CD4-positive, alpha-beta T cell treated with Interleukin-10 for 1 hour (primary cell): ENCODE measurements around the gene SULT1C2.
"Not testable (repeated sequence)": the region's sequence is repeated elsewhere in the genome, so short reads cannot be mapped to it uniquely, and the experiment has no call there.

Experiments used
- DNase-seq: peaks from one replicate; pipeline ENCODE4 v3.0.0-alpha.2; 2020

Gene SULT1C2

DNA sequence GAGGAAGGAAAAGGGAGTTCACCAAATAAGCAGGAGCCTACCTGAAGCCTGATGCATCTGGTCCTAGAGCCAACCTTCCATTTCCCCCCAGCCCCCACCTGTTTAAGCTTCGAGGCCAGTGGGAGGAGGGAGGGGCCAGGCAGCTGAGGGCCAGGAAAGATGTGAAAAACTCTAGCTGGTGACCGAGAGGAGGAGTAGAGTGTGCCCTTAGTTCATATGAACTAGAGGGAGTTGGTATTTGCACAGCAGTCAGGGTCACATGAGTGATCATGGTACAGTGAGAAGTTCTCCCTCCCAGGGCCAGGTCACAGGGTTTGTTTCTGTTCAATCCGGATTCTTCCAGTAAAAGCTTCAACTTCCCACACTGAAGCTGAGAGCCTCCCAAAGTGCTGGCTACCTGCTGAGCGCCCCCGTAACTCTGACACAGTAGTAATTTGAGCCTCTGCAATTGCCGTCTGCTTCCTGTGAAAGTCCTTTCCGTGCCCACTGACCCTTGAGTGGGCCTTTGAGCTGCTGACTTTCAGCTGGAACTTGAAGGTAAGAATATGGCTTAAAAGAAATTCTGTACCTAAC is at the start of gene SULT1C2:
SULT1C2 (plus strand) TSS at position 362 of the 573 bp plus-strand sequence. CDS start 4,773 bp downstream, outside the sequence.
- DNase-seq = no peak

DNA sequence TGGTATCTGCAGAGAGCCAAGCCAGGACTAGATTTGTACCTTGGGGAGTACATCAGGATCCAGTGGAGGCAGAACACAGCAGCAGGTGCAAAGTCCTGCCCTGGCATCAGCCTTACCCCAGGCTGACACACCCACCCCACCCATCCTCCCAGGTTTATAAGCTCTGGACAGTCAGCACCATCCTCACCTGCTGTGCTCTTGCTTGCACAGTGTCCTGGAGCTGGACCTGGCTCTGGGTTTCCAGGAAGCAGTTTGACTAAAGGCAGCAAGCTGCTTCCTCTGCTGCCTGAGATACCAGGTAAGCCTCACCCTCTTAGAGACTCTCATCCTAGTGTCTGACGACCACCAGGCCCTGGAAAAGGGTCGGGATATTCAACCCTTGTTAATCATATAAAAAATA is 48.9 kb upstream of the SULT1C2 start, which contains the start of gene SULT1C3:
SULT1C3 (plus strand) TSS at position 183 of the 400 bp plus-strand sequence. CDS start 7,227 bp downstream, outside the sequence.
- no peak for DNase-seq

DNA sequence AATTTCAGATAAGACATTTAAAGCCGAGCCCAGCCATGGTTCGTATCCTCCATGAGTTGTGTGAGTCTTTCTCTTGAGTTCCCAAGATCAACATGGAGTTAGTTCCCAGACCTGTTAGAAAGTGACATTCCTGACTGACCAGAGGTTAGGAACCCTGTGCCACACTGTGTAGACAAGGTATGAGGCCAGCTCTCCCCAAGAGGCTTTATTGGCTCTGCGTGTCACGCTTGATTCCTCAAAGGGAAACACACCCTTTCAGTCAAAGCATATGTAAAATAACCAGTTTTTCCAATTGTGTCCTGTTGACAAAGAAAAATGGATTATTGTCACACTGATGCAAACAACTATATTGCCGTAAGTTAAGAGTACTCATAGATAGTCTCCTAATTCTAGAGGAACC is 47.7 kb upstream of the SULT1C2 start:
- DNase-seq = no peak

- no peak for DNase-seq
Measured at GRCh38 chr2:108243566-108243965, 45.1 kb upstream of the SULT1C2 start.

GRCh38 chr2:108244667-108245414 is 43.9 kb upstream of the SULT1C2 start:
- DNase-seq = no peak

GRCh38 chr2:108253106-108253505 is 35.6 kb upstream of the SULT1C2 start:
- no peak for DNase-seq

DNA sequence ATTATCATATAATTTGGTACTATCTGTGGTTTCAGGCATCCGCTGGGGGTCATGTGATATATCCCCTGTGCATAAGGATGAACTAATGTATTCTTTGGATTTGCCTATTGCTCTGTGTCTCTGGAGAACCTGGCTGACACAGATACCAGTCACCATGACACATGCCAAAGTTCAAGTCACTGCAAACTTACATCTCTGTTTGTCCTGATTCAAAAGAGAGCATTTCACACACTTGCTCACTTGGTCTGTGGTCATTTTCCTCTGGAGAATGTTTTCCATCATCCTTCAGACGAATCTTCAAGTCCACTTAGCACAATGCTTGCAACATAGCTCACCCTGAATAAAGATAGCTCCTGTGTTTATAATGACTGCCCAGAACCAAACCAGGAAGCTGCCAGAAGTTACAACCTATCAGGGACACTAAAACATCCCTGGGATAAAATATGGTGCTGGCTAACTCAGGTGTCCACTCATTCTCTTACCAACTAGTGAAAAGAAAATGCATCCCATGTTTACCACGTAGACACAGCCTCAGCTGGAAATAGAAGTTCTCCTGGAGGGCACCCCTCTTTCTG is 30.9 kb upstream of the SULT1C2 start:
- no peak for DNase-seq

DNA sequence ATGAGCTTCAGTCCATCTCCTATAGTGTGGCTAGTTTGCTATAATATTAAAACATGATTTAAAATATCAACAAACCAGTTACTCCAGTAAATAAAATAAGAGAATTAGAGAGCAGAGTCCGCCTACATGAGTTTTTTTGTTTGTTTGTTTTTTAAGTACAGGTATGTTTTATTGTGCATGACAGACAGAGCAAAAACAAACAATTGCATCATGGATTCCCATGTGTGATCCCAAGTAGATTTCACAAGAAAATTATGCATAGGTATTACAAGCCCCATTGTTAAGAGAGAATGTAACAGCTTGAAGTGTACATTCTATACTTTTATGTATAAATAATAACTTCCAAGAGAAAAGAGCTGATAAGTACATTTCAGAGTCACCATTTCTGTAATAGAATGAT is 27.9 kb upstream of the SULT1C2 start:
- no peak for DNase-seq

GRCh38 chr2:108262036-108262435 is 26.7 kb upstream of the SULT1C2 start:
- no peak for DNase-seq

- no peak for DNase-seq
Measured at GRCh38 chr2:108263401-108263800, 25.3 kb upstream of the SULT1C2 start.

DNA sequence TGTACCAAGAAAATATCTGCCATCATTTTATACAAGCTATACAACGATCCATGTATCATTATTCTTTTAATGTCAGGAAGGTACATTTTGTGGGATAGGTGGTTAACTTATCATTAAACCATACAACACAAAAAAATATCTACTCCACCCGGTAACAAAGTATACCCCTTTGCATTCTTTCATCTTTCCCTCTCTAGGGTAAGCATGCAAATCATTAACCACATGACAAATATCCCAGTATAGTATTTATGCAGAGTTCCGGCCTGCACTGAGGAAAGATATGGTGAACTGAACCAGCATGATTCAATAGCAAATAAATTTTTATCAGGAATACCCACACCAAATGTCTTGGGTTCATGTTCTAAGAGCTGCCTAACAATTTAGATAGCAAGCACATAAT is 22.5 kb upstream of the SULT1C2 start:
- no peak for DNase-seq

DNA sequence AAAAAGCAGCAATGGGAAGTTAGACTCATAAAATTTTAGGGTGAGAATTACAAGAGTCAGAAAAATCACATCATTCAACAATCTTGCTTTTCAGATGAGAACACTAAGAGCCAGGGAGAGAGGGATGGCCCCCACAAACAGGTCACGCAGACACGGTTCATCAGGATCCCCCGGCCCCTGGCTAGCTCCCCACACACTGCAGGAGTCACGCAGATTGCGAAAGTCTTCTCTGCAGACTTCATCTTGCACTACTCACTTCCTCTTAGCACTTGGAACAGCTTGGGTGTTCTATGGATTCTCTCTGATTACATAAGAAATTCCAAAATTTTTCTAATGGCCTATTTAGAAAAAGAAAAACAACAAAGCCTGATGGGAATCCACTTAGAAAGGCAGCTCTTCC is 21.6 kb upstream of the SULT1C2 start:
- no peak for DNase-seq

GRCh38 chr2:108268001-108268400 is 20.7 kb upstream of the SULT1C2 start:
- DNase-seq = no peak

GRCh38 chr2:108270346-108270745 is 18.3 kb upstream of the SULT1C2 start:
- DNase-seq = no peak

DNA sequence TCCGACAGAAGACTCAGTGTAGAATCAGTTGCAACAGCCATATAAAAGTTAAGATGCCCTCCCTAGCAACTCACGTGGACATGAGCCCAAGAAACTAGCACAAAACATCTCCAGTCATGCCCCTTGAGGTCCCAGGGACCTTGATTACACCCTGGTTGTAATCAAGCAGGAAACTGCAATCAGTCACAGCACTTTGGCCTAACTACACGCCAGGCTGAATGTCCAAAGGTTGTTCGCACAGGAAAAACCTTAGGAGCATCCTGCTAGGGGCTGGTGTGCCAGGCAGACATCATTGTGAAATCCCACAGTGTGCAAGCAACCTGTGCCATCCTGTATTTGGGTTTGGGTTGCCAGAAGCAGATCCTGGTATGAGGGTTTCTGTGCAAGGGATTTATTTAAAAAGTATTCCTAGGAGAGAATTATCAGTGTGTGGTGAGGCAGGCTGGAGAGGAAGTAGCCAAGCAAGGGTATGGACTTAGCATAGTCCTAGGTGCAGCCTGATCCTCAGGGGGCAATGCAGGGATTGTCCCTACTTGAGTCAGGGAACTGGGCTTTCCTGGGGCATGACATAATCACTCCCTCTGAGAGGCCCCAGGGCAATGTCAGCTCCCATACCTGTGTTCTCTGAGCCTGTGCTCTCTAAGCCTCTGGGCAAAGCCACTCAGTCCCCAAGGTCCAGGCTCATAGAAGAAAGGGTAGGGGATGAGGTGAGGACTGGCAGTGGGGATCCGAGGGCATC is 17.8 kb upstream of the SULT1C2 start:
- DNase-seq = no peak

DNA sequence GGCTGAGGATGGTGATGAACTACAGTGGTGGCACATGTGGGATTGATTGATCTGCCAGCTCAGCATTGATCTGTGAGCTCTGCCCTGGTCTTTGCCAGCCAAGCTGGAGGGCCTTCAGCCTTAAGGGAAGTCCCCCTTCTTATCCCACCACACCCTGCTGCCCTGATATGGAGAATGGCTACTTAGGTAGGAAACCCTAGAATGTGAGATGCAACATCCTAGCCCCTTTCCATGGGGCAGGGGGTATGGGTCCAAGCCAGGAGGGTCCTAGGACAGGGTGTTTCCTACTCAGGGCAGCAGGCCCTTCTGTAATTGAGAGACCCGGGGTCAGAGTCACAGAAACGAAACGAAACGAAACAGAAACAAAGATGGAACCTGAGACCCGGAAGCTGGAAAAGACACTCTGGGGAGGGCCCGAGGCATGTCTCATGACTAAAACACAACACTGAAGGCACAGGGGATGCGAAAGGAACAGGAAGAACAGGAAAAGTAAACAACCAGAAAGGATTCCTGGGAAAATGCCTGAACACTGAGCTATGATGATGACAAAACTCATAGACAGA is 16.9 kb upstream of the SULT1C2 start:
- DNase-seq = no peak

DNA sequence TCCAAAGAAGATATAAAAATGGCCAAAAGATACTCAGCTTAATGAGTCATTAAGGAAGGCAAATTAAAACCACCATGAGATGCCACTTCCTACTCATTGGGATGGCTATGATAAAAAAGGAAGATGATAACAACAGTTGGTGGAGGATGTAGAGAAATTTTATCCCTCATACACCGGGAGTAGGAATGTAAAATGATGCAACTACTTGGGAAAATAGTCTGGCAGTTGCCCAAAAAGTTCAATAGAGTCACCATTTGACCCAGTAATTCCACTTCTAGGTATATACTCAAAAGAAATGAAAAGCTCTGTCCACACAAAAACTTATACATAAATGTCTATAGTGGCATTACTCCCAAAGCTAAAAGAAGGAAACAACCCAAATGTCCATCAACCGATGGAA is 10.1 kb upstream of the SULT1C2 start:
- no peak for DNase-seq

- DNase-seq = no peak
Measured at GRCh38 chr2:108279468-108279867, 9.2 kb upstream of the SULT1C2 start.

GRCh38 chr2:108280466-108280865 is 8.2 kb upstream of the SULT1C2 start:
- DNase-seq = no peak

DNA sequence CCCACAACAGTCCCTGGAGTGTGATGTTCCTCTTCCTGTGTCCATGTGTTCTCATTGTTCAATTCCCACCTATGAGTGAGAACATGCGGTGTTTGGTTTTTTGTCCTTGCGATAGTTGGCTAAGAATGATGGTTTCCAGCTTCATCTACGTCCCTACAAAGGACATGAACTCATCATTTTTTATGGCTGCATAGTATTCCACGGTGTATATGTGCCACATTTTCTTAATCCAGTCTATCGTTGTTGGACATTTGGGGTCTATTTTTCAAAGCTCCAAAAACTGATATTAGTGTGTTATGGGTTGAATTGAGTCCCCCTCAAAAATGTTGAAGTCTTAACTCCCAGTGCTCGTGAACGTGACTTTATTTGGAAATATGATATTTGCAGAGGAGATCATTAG is 4.1 kb upstream of the SULT1C2 start:
- DNase-seq = not testable (repeated sequence)

GRCh38 chr2:108285616-108286015 is 3.1 kb upstream of the SULT1C2 start:
- no peak for DNase-seq

- no peak for DNase-seq
Measured at GRCh38 chr2:108287169-108287568, 1.5 kb upstream of the SULT1C2 start.

GRCh38 chr2:108293850-108294249 is 5.2 kb downstream of the SULT1C2 start:
- no peak for DNase-seq
